Stimulated activated CD4-positive, alpha-beta T cell treated with anti-CD3 and anti-CD28 coated beads, Interleukin-1b, Interleukin-23, amount 100 ng/mL, for 1 hour (primary cell): ENCODE data around the gene APOBEC3F.

Experiments used
- DNase-seq, 2 donors: peaks; one replicate each; pipeline ENCODE4 v3.0.0-alpha.2; 2020; ENCODE audit warnings: low read depth in 2 of 2

Gene APOBEC3F

DNA sequence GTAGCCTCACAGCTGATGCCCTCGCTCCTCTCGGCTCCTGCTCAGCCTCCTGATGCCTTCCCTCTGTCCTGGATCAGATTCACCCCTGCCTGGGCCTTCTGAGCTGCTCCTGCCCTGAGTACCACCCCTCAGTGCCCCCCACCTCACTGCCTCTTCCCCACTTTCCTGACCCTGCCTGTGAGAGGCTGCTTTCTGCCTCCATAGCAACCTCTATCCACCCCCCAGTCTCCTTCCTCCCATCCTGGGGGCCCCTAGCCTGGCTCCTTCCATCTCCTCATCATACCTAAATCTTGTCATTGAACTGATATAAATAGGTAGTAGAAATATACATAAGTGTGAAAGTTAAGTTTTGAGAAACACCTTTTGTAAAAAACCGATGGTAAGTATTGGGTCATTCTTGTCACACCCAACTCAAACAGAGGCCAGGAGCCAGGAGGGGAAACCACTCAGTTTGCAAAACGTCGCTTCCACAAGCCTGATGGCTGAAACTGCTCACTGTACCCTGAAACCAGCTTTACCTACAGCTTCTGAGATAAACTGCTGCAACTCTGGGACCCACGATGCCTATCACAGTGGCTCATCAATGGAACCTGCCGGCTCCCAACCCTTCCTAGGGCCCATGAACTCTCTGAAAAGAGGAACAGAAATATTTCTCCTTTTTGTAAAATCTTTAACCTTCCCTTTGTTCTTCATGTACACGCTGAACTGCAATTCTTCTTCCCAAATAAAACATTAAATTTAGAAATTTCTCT is 51.6 kb downstream of the APOBEC3F start:
- DNase-seq, result no peak

DNA sequence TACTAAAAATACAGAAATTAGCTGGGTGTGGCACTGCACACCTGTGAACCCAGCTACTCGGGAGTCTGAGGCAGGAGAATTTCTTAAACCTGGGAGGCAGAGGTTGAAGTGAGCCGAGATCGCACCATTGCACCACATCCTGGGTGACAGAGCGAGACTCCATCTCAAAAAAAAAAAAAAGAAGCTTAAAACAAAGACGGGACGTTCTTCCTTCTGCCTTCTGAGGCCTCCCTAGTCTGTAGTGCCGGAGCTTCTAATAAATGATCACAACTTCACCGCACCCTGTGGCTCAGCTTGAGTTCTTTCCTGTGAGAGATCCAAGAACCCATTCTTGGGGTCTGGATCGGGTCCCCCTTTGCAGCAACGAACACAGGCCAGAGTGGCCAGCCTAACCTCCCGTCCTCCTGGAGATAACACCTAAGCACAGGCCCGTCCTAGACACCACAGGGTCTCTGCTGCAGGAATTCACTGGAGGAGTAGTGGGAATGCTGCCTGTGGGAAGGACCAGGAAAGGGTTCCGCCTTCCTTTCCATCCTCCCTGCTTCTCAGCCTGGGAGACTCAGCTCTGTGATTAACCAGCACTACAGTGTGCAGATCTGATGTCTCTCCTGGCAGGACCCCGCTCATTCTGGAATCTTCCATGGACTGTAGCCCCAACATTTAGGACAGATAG is 54.2 kb downstream of the APOBEC3F start:
- no peak for DNase-seq

DNA sequence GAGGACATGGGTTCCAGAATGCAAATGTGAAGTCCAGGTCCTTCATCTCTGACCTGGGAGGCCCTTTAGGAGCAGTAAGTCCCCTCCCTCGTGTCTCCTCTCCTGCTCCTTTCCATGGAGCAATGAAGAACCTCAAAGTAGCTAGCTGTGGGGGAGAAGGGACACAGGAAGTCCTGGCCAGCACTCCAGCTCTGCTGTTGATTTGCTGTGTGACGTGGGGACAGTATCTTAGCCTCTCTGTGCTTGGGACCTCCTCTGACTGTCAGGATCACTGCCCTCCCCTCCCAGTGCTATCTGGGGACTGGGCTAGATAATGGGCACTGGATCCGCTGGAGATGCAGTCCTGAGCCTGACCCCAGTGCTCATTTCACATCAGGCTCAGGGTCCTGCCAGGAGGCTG is 55.3 kb downstream of the APOBEC3F start:
- no peak for DNase-seq

GRCh38 chr22:39097098-39098020 is 56.7 kb downstream of the APOBEC3F start, which contains the start of gene APOBEC3H:
Gene APOBEC3H (plus strand): TSS chr22:39097244. CDS start chr22:39100279, 3,035 bp downstream.
- no peak for DNase-seq

- DNase-seq, result no peak
Measured at GRCh38 chr22:39098026-39098425, 57.4 kb downstream of the APOBEC3F start.

DNA sequence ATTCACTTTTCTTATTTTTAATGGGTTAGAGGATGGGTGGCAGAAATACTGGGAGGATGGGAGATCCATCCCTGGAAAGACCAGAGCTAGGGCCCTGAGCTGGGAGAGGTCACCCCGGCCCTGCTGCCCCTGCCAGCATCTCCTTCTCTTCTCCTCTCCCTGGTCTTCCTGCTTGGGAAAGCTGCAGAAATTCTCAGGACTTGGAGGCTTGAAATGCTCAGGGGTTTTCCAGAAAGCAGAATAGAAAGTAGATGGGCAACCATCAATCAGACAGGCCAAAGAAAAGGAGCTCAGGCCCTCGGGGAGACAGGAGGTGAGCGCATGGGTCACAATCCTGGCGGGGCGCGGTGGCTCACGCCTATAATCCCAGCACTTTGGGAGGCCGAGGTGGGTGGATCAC is 57.9 kb downstream of the APOBEC3F start:
- no peak for DNase-seq

- no peak for DNase-seq
Measured at GRCh38 chr22:39101226-39101625, 60.6 kb downstream of the APOBEC3F start.

DNA sequence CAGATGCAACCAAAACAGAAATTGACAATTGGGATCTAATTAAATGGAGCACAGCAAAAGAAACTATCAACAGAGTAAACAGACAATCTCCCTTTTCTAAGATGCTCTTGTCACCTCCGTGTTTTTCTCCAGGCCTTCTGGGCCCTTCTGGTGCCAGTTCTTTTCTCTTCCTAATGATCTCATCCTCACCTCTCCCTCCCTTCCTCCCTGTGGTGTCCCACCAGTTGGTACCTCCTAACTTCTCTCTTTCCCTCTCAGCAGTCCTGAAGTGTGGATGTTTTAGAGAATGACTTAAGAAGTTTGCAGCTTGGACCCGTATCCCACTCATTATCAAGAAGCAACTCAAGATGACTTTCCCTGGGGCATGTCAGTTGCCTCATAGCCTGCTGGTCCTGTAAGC is 62.8 kb downstream of the APOBEC3F start:
- no peak for DNase-seq
